Measurements from ENCODE around the gene PLEKHG4B.

Gene PLEKHG4B

GRCh38 chr5:129148-129547, 37.2 kb downstream of the PLEKHG4B start:
- H3K4me3 ChIP-seq (ENCODE audit: control insufficient read depth, low read depth, low read length) = no peak overlapping the region
- TF ChIP-seq CTCF (IDR thresholded peaks at IDR 0.05; ENCODE audit: control insufficient read depth, insufficient read depth, low read depth, low read length, missing control alignments) = no peak
- DNase-seq (ENCODE audit: low read depth) = no peak

GRCh38 chr5:129820-130219, 37.9 kb downstream of the PLEKHG4B start:
- no peak overlapping the region for H3K4me3 ChIP-seq (ENCODE audit: control insufficient read depth, low read depth, low read length)
- no peak for TF ChIP-seq CTCF (IDR thresholded peaks at IDR 0.05; ENCODE audit: control insufficient read depth, insufficient read depth, low read depth, low read length, missing control alignments)
- DNase-seq (ENCODE audit: low read depth) = peak; percentile 91

- TF ChIP-seq CTCF (IDR thresholded peaks at IDR 0.05; ENCODE audit: control insufficient read depth, insufficient read depth, low read depth, low read length, missing control alignments) = no peak
- H3K4me3 ChIP-seq (ENCODE audit: control insufficient read depth, low read depth, low read length) = no peak overlapping the region
- DNase-seq (ENCODE audit: low read depth) = peak; percentile 53
Observed at GRCh38 chr5:130601-131131, 38.7 kb downstream of the PLEKHG4B start.

- TF ChIP-seq CTCF (IDR thresholded peaks at IDR 0.05; ENCODE audit: control insufficient read depth, insufficient read depth, low read depth, low read length, missing control alignments) = no peak
- H3K4me3 ChIP-seq (ENCODE audit: control insufficient read depth, low read depth, low read length) = no peak overlapping the region
Observed at GRCh38 chr5:136901-137300, 44.9 kb downstream of the PLEKHG4B start.

GRCh38 chr5:137741-138140, 45.8 kb downstream of the PLEKHG4B start:
- H3K4me3 ChIP-seq (ENCODE audit: control insufficient read depth, low read depth, low read length) = no peak overlapping the region
- no peak for TF ChIP-seq CTCF (IDR thresholded peaks at IDR 0.05; ENCODE audit: control insufficient read depth, insufficient read depth, low read depth, low read length, missing control alignments)
- no peak for DNase-seq (ENCODE audit: low read depth)

More at GRCh38 chr5:136901-137300, 44.9 kb downstream of the PLEKHG4B start:
- DNase-seq (ENCODE audit: low read depth) = no peak

- H3K4me3 ChIP-seq (ENCODE audit: control insufficient read depth, low read depth, low read length) = no peak overlapping the region
- TF ChIP-seq CTCF (IDR thresholded peaks at IDR 0.05; ENCODE audit: control insufficient read depth, insufficient read depth, low read depth, low read length, missing control alignments) = no peak
- DNase-seq (ENCODE audit: low read depth) = no peak
Observed at GRCh38 chr5:138936-139335, 47.0 kb downstream of the PLEKHG4B start.
